GM18870 (cell line): ENCODE data around the gene ANO10.

Experiments used
- ATAC-seq: cut with Tn5 transposase; IDR thresholded peaks from one replicate; pipeline ENCODE4 v1.9.1; 2021; ENCODE audit warnings: moderate library complexity; ENCODE audit not compliant: unreplicated experiment

The ANO10 gene

GRCh38 chr3:43326891-43327581, 294.8 kb downstream of the ANO10 start:
- ATAC-seq = no peak

- ATAC-seq = no peak
Observed at GRCh38 chr3:43323541-43323940, 298.3 kb downstream of the ANO10 start.

GRCh38 chr3:43320288-43320687, 301.5 kb downstream of the ANO10 start:
- ATAC-seq = no peak

GRCh38 chr3:43319794-43320193, 302.0 kb downstream of the ANO10 start:
- ATAC-seq = no peak

GRCh38 chr3:43319376-43319775, 302.4 kb downstream of the ANO10 start:
- no peak for ATAC-seq

- ATAC-seq = no peak
Observed at GRCh38 chr3:43317461-43318316, 304.1 kb downstream of the ANO10 start.

GRCh38 chr3:43316783-43317460, 304.9 kb downstream of the ANO10 start:
- ATAC-seq = no peak
